Measurements from ENCODE around the gene PLB1. TPM values are rescaled to one million over a fixed set of nuclear protein-coding genes. Genes with fewer than 3 reads are reported as not detected.

PLB1 gene
- total and polyA plus RNA-seq, 7 experiments from 2014 or later = 0.47 to 6.4 (median 1.2) TPM

- H3K4me3 Mint-ChIP-seq = peak overlapping the region in 6 of 10 donors; percentile 25 to 71 (median 50)
- Histone ChIP-seq H3K27me3 (ENCODE audit: control insufficient read depth in 2 of 2, insufficient read depth in 2 of 2, low read length in 2 of 2) (no peaks in the 10 kb centered on the region), H3K27ac (ENCODE audit: low read depth, low read length) (no peak overlapping the region), H3K36me3 (ENCODE audit: control insufficient read depth in 2 of 3, insufficient read depth in 3 of 3, low read length in 3 of 3) (no peaks in the 10 kb centered on the region), H3K4me3 (ENCODE audit: low read length) (no peak overlapping the region), H3K9me3 (ENCODE audit: control insufficient read depth in 2 of 3, low read length in 3 of 3) (no peaks in the 10 kb centered on the region), H3K4me1 (ENCODE audit: control insufficient read depth in 2 of 2, insufficient read depth in 2 of 2, low read length in 2 of 2) (peaks cover 10 to 15% of the 10 kb centered on the region in 2 donors)
- CTCF ChIA-PET = no interaction called here
- ATAC-seq = no peak
- peak overlapping the region; percentile 32 to 90 (median 80) for H3K27ac Mint-ChIP-seq
- H3K36me3 Mint-ChIP-seq = peaks cover 0 to 3% (median 0%) of the 10 kb centered on the region in 5 donors
- DNase-seq = no peak
- intact Hi-C loops (cut with micrococcal nuclease) = loop anchor here (1.0 to 5.0 kb wide), 5 partner anchors 56 to 86 kb away; partner anchors contain the start of gene PPP1CB (in 2 of the 2)
- POLR2A ChIA-PET = interaction anchor here (1.2 kb wide), 1 partner anchor 68 kb away, joined by 4 read pairs; no protein-coding TSS in a partner anchor
- H3K4me1 Mint-ChIP-seq = peaks cover 22 to 45% (median 30%) of the 10 kb centered on the region in 7 donors
- no peaks in the 10 kb centered on the region for H3K27me3 Mint-ChIP-seq
- H3K9me3 Mint-ChIP-seq = no peaks in the 10 kb centered on the region
Observed at GRCh38 chr2:28680657-28681056, 184.8 kb downstream of the PLB1 start.

- ATAC-seq = peak; percentile 95
- H3K4me3 Mint-ChIP-seq = peak overlapping the region in 8 of 10 donors; percentile 21 to 71 (median 46)
- peak; percentile 22 to 73 (median 31) for DNase-seq
- H3K4me3 ChIP-seq (ENCODE audit: low read length) = no peak overlapping the region
- no peaks in the 10 kb centered on the region for H3K27me3 Mint-ChIP-seq
- H3K4me1 ChIP-seq (ENCODE audit: control insufficient read depth in 2 of 2, insufficient read depth in 2 of 2, low read length in 2 of 2) = peaks cover 10 to 15% of the 10 kb centered on the region in 2 donors
- peaks cover 26 to 45% (median 30%) of the 10 kb centered on the region in 7 donors for H3K4me1 Mint-ChIP-seq
- POLR2A ChIA-PET = interaction anchor here (1.2 kb wide), 1 partner anchor 68 kb away, joined by 4 read pairs; no protein-coding TSS in a partner anchor
- peaks cover 0 to 3% (median 0%) of the 10 kb centered on the region in 5 donors for H3K36me3 Mint-ChIP-seq
- no peaks in the 10 kb centered on the region for H3K27me3 ChIP-seq (ENCODE audit: control insufficient read depth in 2 of 2, insufficient read depth in 2 of 2, low read length in 2 of 2)
- H3K9me3 ChIP-seq (ENCODE audit: control insufficient read depth in 2 of 3, low read length in 3 of 3) = no peaks in the 10 kb centered on the region
- CTCF ChIA-PET = interaction anchor here (1.9 kb wide), 1 partner anchor 87 kb away, joined by 9 read pairs; no protein-coding TSS in a partner anchor
- intact Hi-C loops (cut with micrococcal nuclease) = loop anchor here (1.0 to 5.0 kb wide), 5 partner anchors 56 to 87 kb away; partner anchors contain the start of gene PPP1CB (in 2 of the 2)
- peak overlapping the region; percentile 32 to 90 (median 80) for H3K27ac Mint-ChIP-seq
- no peaks in the 10 kb centered on the region for H3K36me3 ChIP-seq (ENCODE audit: control insufficient read depth in 2 of 3, insufficient read depth in 3 of 3, low read length in 3 of 3)
- H3K9me3 Mint-ChIP-seq = no peaks in the 10 kb centered on the region
- H3K27ac ChIP-seq (ENCODE audit: low read depth, low read length) = no peak overlapping the region
Observed at GRCh38 chr2:28681158-28681571, 185.3 kb downstream of the PLB1 start.

- Histone ChIP-seq H3K36me3 (ENCODE audit: control insufficient read depth in 2 of 3, insufficient read depth in 3 of 3, low read length in 3 of 3) (no peaks in the 10 kb centered on the region), H3K9me3 (ENCODE audit: control insufficient read depth in 2 of 3, low read length in 3 of 3) (no peaks in the 10 kb centered on the region), H3K27ac (ENCODE audit: low read depth, low read length) (no peak overlapping the region), H3K4me3 (ENCODE audit: low read length) (no peak overlapping the region), H3K27me3 (ENCODE audit: control insufficient read depth in 2 of 2, insufficient read depth in 2 of 2, low read length in 2 of 2) (no peaks in the 10 kb centered on the region), H3K4me1 (ENCODE audit: control insufficient read depth in 2 of 2, insufficient read depth in 2 of 2, low read length in 2 of 2) (peaks cover 10 to 15% of the 10 kb centered on the region in 2 donors)
- intact Hi-C loops (cut with micrococcal nuclease) = loop anchor here (1.0 to 5.0 kb wide), 5 partner anchors 57 to 87 kb away; partner anchors contain the start of gene PPP1CB (in 2 of the 2)
- no peaks in the 10 kb centered on the region for H3K9me3 Mint-ChIP-seq
- H3K27ac Mint-ChIP-seq = peak overlapping the region; percentile 32 to 90 (median 80)
- H3K4me1 Mint-ChIP-seq = peaks cover 26 to 45% (median 30%) of the 10 kb centered on the region in 7 donors
- peak overlapping the region in 5 of 10 donors; percentile 1 to 71 (median 57) for H3K4me3 Mint-ChIP-seq
- POLR2A ChIA-PET = interaction anchor here (1.2 kb wide), 1 partner anchor 69 kb away, joined by 4 read pairs; no protein-coding TSS in a partner anchor
- peaks cover 0 to 3% (median 0%) of the 10 kb centered on the region in 5 donors for H3K36me3 Mint-ChIP-seq
- no peaks in the 10 kb centered on the region for H3K27me3 Mint-ChIP-seq
- DNase-seq (no peak), ATAC-seq (peak; percentile 42)
- CTCF ChIA-PET = interaction anchor here (1.9 kb wide), 1 partner anchor 87 kb away, joined by 9 read pairs; no protein-coding TSS in a partner anchor
Observed at GRCh38 chr2:28681606-28682005, 185.7 kb downstream of the PLB1 start.

GRCh38 chr2:28683100-28683706 lies 187.3 kb downstream of the PLB1 start:
- Mint-ChIP-seq H3K4me1 (peaks cover 27 to 40% (median 30%) of the 10 kb centered on the region in 7 donors), H3K27ac (peak overlapping the region in 1 of 9 donors; percentile 13), H3K27me3 (no peaks in the 10 kb centered on the region), H3K9me3 (peaks cover 0 to 2% (median 0%) of the 10 kb centered on the region in 11 donors), H3K4me3 (no peak overlapping the region), H3K36me3 (peaks cover 0 to 3% (median 0%) of the 10 kb centered on the region in 5 donors)
- ChIA-PET CTCF (no interaction called here), POLR2A (no interaction called here)
- Histone ChIP-seq H3K4me1 (ENCODE audit: control insufficient read depth in 2 of 2, insufficient read depth in 2 of 2, low read length in 2 of 2) (peaks cover 10 to 15% of the 10 kb centered on the region in 2 donors), H3K9me3 (ENCODE audit: control insufficient read depth in 2 of 3, low read length in 3 of 3) (no peaks in the 10 kb centered on the region), H3K4me3 (ENCODE audit: low read length) (no peak overlapping the region), H3K36me3 (ENCODE audit: control insufficient read depth in 2 of 3, insufficient read depth in 3 of 3, low read length in 3 of 3) (no peaks in the 10 kb centered on the region), H3K27me3 (ENCODE audit: control insufficient read depth in 2 of 2, insufficient read depth in 2 of 2, low read length in 2 of 2) (no peaks in the 10 kb centered on the region), H3K27ac (ENCODE audit: low read depth, low read length) (no peak overlapping the region)
- no peak for ATAC-seq
- DNase-seq = no peak
- intact Hi-C loops (cut with micrococcal nuclease) = loop anchor here in 1 of 2 donors (5.0 kb wide), 1 partner anchor 69 kb away; the partner anchor contains the start of gene PPP1CB

- Histone ChIP-seq H3K27ac (ENCODE audit: low read depth, low read length) (no peak overlapping the region), H3K4me3 (ENCODE audit: low read length) (no peak overlapping the region), H3K36me3 (ENCODE audit: control insufficient read depth in 2 of 3, insufficient read depth in 3 of 3, low read length in 3 of 3) (no peaks in the 10 kb centered on the region), H3K27me3 (ENCODE audit: control insufficient read depth in 2 of 2, insufficient read depth in 2 of 2, low read length in 2 of 2) (no peaks in the 10 kb centered on the region), H3K4me1 (ENCODE audit: control insufficient read depth in 2 of 2, insufficient read depth in 2 of 2, low read length in 2 of 2) (peaks cover 10 to 15% of the 10 kb centered on the region in 2 donors), H3K9me3 (ENCODE audit: control insufficient read depth in 2 of 3, low read length in 3 of 3) (no peaks in the 10 kb centered on the region)
- ATAC-seq = no peak
- Mint-ChIP-seq H3K4me1 (peaks cover 27 to 35% (median 30%) of the 10 kb centered on the region in 7 donors), H3K27me3 (no peaks in the 10 kb centered on the region), H3K36me3 (peaks cover 0 to 3% (median 0%) of the 10 kb centered on the region in 5 donors), H3K9me3 (peaks cover 0 to 2% (median 0%) of the 10 kb centered on the region in 11 donors), H3K4me3 (no peak overlapping the region), H3K27ac (peak overlapping the region in 5 of 9 donors; percentile 0 to 73 (median 10))
- ChIA-PET CTCF (no interaction called here), POLR2A (interaction anchor here (0.6 kb wide), 1 partner anchor 324 kb away, joined by 3 read pairs; no protein-coding TSS in a partner anchor)
- no peak for DNase-seq
- intact Hi-C loops (cut with micrococcal nuclease) = loop anchor here in 1 of 2 donors (5.0 kb wide), 1 partner anchor 68 kb away; the partner anchor contains the start of gene PPP1CB
Observed at GRCh38 chr2:28684142-28684858, 188.4 kb downstream of the PLB1 start.

GRCh38 chr2:28687171-28687570 lies 191.3 kb downstream of the PLB1 start:
- ATAC-seq (no peak), DNase-seq (peak in 1 of 9 donors; percentile 31)
- intact Hi-C loops (cut with micrococcal nuclease) = no loop called here
- Mint-ChIP-seq H3K27me3 (peaks cover 0 to 3% (median 0%) of the 10 kb centered on the region in 5 donors), H3K9me3 (peaks cover 0 to 2% (median 0%) of the 10 kb centered on the region in 11 donors), H3K27ac (peak overlapping the region in 2 of 9 donors; percentile 3 to 5), H3K4me1 (peaks cover 8 to 19% (median 13%) of the 10 kb centered on the region in 7 donors), H3K4me3 (no peak overlapping the region), H3K36me3 (no peaks in the 10 kb centered on the region)
- H3K36me3 ChIP-seq (ENCODE audit: control insufficient read depth in 2 of 3, insufficient read depth in 3 of 3, low read length in 3 of 3) = no peaks in the 10 kb centered on the region
- no peaks in the 10 kb centered on the region for H3K9me3 ChIP-seq (ENCODE audit: control insufficient read depth in 2 of 3, low read length in 3 of 3)
- no peaks in the 10 kb centered on the region for H3K27me3 ChIP-seq (ENCODE audit: control insufficient read depth in 2 of 2, insufficient read depth in 2 of 2, low read length in 2 of 2)
- H3K4me3 ChIP-seq (ENCODE audit: low read length) = no peak overlapping the region
- no peak overlapping the region for H3K27ac ChIP-seq (ENCODE audit: low read depth, low read length)
- ChIA-PET POLR2A (interaction anchor here (0.6 kb wide), 1 partner anchor 1094 kb away, joined by 4 read pairs; no protein-coding TSS in a partner anchor), CTCF (interaction anchor here (0.9 kb wide), 1 partner anchor 119 kb away, joined by 3 read pairs; no protein-coding TSS in a partner anchor)
- no peaks in the 10 kb centered on the region for H3K4me1 ChIP-seq (ENCODE audit: control insufficient read depth in 2 of 2, insufficient read depth in 2 of 2, low read length in 2 of 2)

Data from naive thymus-derived CD4-positive, alpha-beta T cell (primary cell).